Smooth muscle cell (in vitro differentiated cells): ENCODE results near the gene DGKB. TPM values are rescaled to one million over a fixed set of nuclear protein-coding genes. Genes with fewer than 3 reads are reported as not detected.
A peak's percentile ranks its signal among the peaks of the same experiment; 100 is the strongest.

Experiments
- DNase-seq: peaks from one replicate; lab custom pipeline; 2025; ENCODE audit not compliant: unreplicated experiment; lab: John Stamatoyannopoulos, UW
- H2AFZ ChIP-seq: fragments of 200-600 bp; sonication (generic); 2 replicates; pipeline ENCODE4 v1.6.0; 2016; ENCODE audit warnings: antibody characterized with exemption, low read depth, mild to moderate bottlenecking
- H3F3A ChIP-seq: fragments of 200-600 bp; sonication (generic); 2 replicates; pipeline ENCODE4 v1.6.0; 2017; ENCODE audit warnings: antibody characterized with exemption, low read depth
- H3K27ac ChIP-seq: fragments of 200-600 bp; sonication (generic); 2 replicates; pipeline ENCODE4 v1.5.1; 2016; ENCODE audit warnings: low read depth, mild to moderate bottlenecking
- H3K27me3 ChIP-seq: fragments of 200-600 bp; sonication (generic); 2 replicates; pipeline ENCODE4 v1.6.1; 2016; ENCODE audit warnings: low read depth, mild to moderate bottlenecking
- H3K36me3 ChIP-seq: fragments of 200-600 bp; sonication (generic); 2 replicates; pipeline ENCODE4 v1.5.1; 2016; ENCODE audit warnings: low read depth
- H3K4me1 ChIP-seq: fragments of 200-600 bp; sonication (generic); 2 replicates; pipeline ENCODE4 v1.5.1; 2016; ENCODE audit warnings: low read depth
- H3K4me2 ChIP-seq: fragments of 200-600 bp; sonication (generic); 2 replicates; pipeline ENCODE4 v1.6.0; 2016; ENCODE audit warnings: mild to moderate bottlenecking
- H3K4me3 ChIP-seq: fragments of 200-600 bp; sonication (generic); 2 replicates; pipeline ENCODE4 v1.5.1; 2016; ENCODE audit warnings: mild to moderate bottlenecking
- H3K79me2 ChIP-seq: fragments of 200-600 bp; sonication (generic); 2 replicates; pipeline ENCODE4 v1.6.0; 2016; ENCODE audit warnings: low read depth, mild to moderate bottlenecking
- H3K9ac ChIP-seq: fragments of 200-600 bp; sonication (generic); 2 replicates; pipeline ENCODE4 v1.6.0; 2016; ENCODE audit warnings: low read depth
- H3K9me3 ChIP-seq: fragments of 200-600 bp; sonication (generic); replicated peaks from 2 replicates; pipeline ENCODE4 v1.5.1; 2016; ENCODE audit warnings: low read depth
- H4K20me1 ChIP-seq: fragments of 200-600 bp; sonication (generic); 2 replicates; pipeline ENCODE4 v1.6.0; 2016; ENCODE audit warnings: low read depth
- CTCF ChIP-seq: fragments of 200-600 bp; sonication (generic); IDR thresholded peaks from 2 replicates; pipeline ENCODE4 v1.5.1; 2017; ENCODE audit warnings: borderline replicate concordance, mild to moderate bottlenecking, antibody characterized with exemption; ENCODE audit not compliant: insufficient read depth, poor library complexity, severe bottlenecking
- WGBS: methylation state at CpG from one replicate; pipeline ENCODE4 v1.1.7; 2016; ENCODE audit warnings: low lambda C conversion rate; 5-methylcytosine and 5-hydroxymethylcytosine counted together
- polyA plus RNA-seq: library from polyadenylated mRNA; unstranded; fragments of >200 nt; fragmentation: Nextera tagmentation; extraction: Ambion mirVana; gene quantifications from 2 replicates; pipeline ENCODE4 v1.2.1, GENCODE V29; 2016
- total RNA-seq: library from RNA; depleted of rRNA; stranded (reverse); fragments of >200 nt; gene quantifications from 2 replicates; pipeline ENCODE4 v1.2.3, GENCODE V29; 2014

The DGKB gene
- total and polyA plus RNA-seq, 2 experiments from 2014 or later, result not detected

- H3K27me3 ChIP-seq, result no peaks in the 10 kb centered on the region
- H3K9me3 ChIP-seq, result no peaks in the 10 kb centered on the region
- no peak for DNase-seq
- H3K36me3 ChIP-seq, result no peaks in the 10 kb centered on the region
- H3K4me1 ChIP-seq, result peaks cover 9% of the 10 kb centered on the region
- 38% methylated on average over 1 of the region's 1 CpG for WGBS
- H2AFZ ChIP-seq, result peak overlapping the region; percentile 54
- no peak for TF ChIP-seq CTCF
- no peak overlapping the region for H3K4me3 ChIP-seq
- no peak overlapping the region for H3K27ac ChIP-seq
- H4K20me1 ChIP-seq, result no peaks in the 10 kb centered on the region
- H3F3A ChIP-seq, result no peaks in the 10 kb centered on the region
- H3K4me2 ChIP-seq, result no peak overlapping the region
- no peak overlapping the region for H3K9ac ChIP-seq
- H3K79me2 ChIP-seq, result no peaks in the 10 kb centered on the region
Measured at GRCh38 chr7:14418633-14419032, 483.9 kb downstream of the DGKB start.

GRCh38 chr7:14414274-14414986, 488.1 kb downstream of the DGKB start:
- Histone ChIP-seq H3F3A (no peaks in the 10 kb centered on the region), H3K4me1 (peaks cover 4% of the 10 kb centered on the region), H3K27me3 (no peaks in the 10 kb centered on the region), H3K4me2 (no peak overlapping the region), H3K4me3 (no peak overlapping the region), H3K9ac (no peak overlapping the region), H3K79me2 (no peaks in the 10 kb centered on the region), H3K27ac (no peak overlapping the region), H2AFZ (no peak overlapping the region), H4K20me1 (no peaks in the 10 kb centered on the region), H3K36me3 (no peaks in the 10 kb centered on the region), H3K9me3 (no peaks in the 10 kb centered on the region)
- 35% methylated on average over 3 of the region's 3 CpGs for WGBS
- DNase-seq, result no peak
- no peak for TF ChIP-seq CTCF

- no peak overlapping the region for H3K27ac ChIP-seq
- WGBS, result 71% methylated on average over 6 of the region's 6 CpGs
- TF ChIP-seq CTCF, result no peak
- no peak overlapping the region for H3K4me3 ChIP-seq
- no peaks in the 10 kb centered on the region for H3K27me3 ChIP-seq
- no peak for DNase-seq
- H3K4me1 ChIP-seq, result peaks cover 5% of the 10 kb centered on the region
- no peaks in the 10 kb centered on the region for H3K79me2 ChIP-seq
- no peaks in the 10 kb centered on the region for H3F3A ChIP-seq
- no peak overlapping the region for H2AFZ ChIP-seq
- H3K9ac ChIP-seq, result no peak overlapping the region
- H4K20me1 ChIP-seq, result no peaks in the 10 kb centered on the region
- no peaks in the 10 kb centered on the region for H3K9me3 ChIP-seq
- no peak overlapping the region for H3K4me2 ChIP-seq
- no peaks in the 10 kb centered on the region for H3K36me3 ChIP-seq
Measured at GRCh38 chr7:14407246-14408015, 495.1 kb downstream of the DGKB start.
